GM23248 (cell line): ENCODE data around the gene DRAXIN. TPM values are rescaled to one million over a fixed set of nuclear protein-coding genes. Genes with fewer than 3 reads are reported as not detected.

Source experiments
- DNase-seq: peaks from one replicate; pipeline ENCODE4 v3.0.0-alpha.2; 2015
- H2AFZ ChIP-seq: fragments of 200-600 bp; sonication (generic); 2 replicates; pipeline ENCODE4 v1.6.1; 2016; ENCODE audit warnings: antibody characterized with exemption
- H3F3A ChIP-seq: fragments of 200-600 bp; sonication (generic); 2 replicates; pipeline ENCODE4 v1.6.1; 2016; ENCODE audit warnings: mild to moderate bottlenecking, antibody characterized with exemption, mixed run types; ENCODE audit not compliant: insufficient read depth
- H3K27ac ChIP-seq: fragments of 200-600 bp; sonication (generic); 2 replicates; pipeline ENCODE4 v1.5.1; 2016; ENCODE audit warnings: mild to moderate bottlenecking
- H3K27me3 ChIP-seq: fragments of 200-600 bp; sonication (generic); replicated peaks from 2 replicates; pipeline ENCODE4 v1.6.1; 2016; ENCODE audit warnings: mild to moderate bottlenecking; ENCODE audit not compliant: insufficient read depth
- H3K36me3 ChIP-seq: fragments of 200-600 bp; sonication (generic); 2 replicates; pipeline ENCODE4 v1.6.1; 2016; ENCODE audit warnings: low read depth, mild to moderate bottlenecking
- H3K4me1 ChIP-seq: fragments of 200-600 bp; sonication (generic); 2 replicates; pipeline ENCODE4 v1.6.1; 2016; ENCODE audit warnings: mild to moderate bottlenecking; ENCODE audit not compliant: insufficient read depth
- H3K4me2 ChIP-seq: fragments of 200-600 bp; sonication (generic); one replicate; pipeline ENCODE4 v1.6.1; 2016; ENCODE audit warnings: mild to moderate bottlenecking; ENCODE audit not compliant: unreplicated experiment
- H3K4me3 ChIP-seq: fragments of 200-600 bp; sonication (generic); 2 replicates; pipeline ENCODE4 v1.5.1; 2016; ENCODE audit warnings: mild to moderate bottlenecking
- H3K79me2 ChIP-seq: fragments of 200-600 bp; sonication (generic); 2 replicates; pipeline ENCODE4 v1.6.1; 2016; ENCODE audit warnings: mild to moderate bottlenecking; ENCODE audit not compliant: insufficient read depth
- H3K9ac ChIP-seq: fragments of 200-600 bp; sonication (generic); 2 replicates; pipeline ENCODE4 v1.6.1; 2016; ENCODE audit warnings: mild to moderate bottlenecking
- H3K9me2 ChIP-seq: fragments of 200-600 bp; sonication (generic); 2 replicates; pipeline ENCODE4 v1.6.1; 2016; ENCODE audit warnings: mixed run types, mild to moderate bottlenecking, moderate library complexity; ENCODE audit not compliant: insufficient read depth
- H3K9me3 ChIP-seq: fragments of 200-600 bp; sonication (generic); one replicate; pipeline ENCODE4 v1.6.1; 2017; ENCODE audit warnings: low read depth
- H4K20me1 ChIP-seq: fragments of 200-600 bp; sonication (generic); 2 replicates; pipeline ENCODE4 v1.6.0; 2016; ENCODE audit not compliant: insufficient read depth
- EZH2 ChIP-seq: fragments of 200-600 bp; sonication (generic); IDR thresholded peaks from 2 replicates; pipeline ENCODE4 v1.6.1; 2018; ENCODE audit warnings: antibody characterized with exemption, mild to moderate bottlenecking; ENCODE audit not compliant: insufficient read depth, poor library complexity, severe bottlenecking
- EZH2phosphoT487 ChIP-seq: fragments of 200-600 bp; sonication (generic); IDR thresholded peaks from 2 replicates; pipeline ENCODE4 v1.6.1; 2018; ENCODE audit warnings: antibody characterized with exemption, moderate library complexity, mild to moderate bottlenecking, low read depth; ENCODE audit not compliant: insufficient read depth
- WGBS, 2 experiments: methylation state at CpG; one replicate each; pipeline ENCODE4 v1.1.6; 2015 to 2017; ENCODE audit warnings: low lambda C conversion rate in 2 of 2, low coverage in 1 of 2; ENCODE audit errors: missing lambda C conversion rate in 2 of 2; 5-methylcytosine and 5-hydroxymethylcytosine counted together
- in situ Hi-C: fragments of 300-500 bp; cut with MboI; formaldehyde crosslinking; loops from 2 replicates; pipeline ENCODE4 v1.15.0; 2020
- polyA plus RNA-seq: library from polyadenylated mRNA; unstranded; fragments of >200 nt; fragmentation: Nextera tagmentation; extraction: Ambion mirVana; gene quantifications from 2 replicates; pipeline ENCODE4 v1.2.1, GENCODE V29; 2016
- total RNA-seq: library from RNA; depleted of rRNA; stranded (reverse); fragments of >200 nt; shearing (Covaris generic); gene quantifications from 2 replicates; pipeline ENCODE4 v1.2.3, GENCODE V29; 2014

The DRAXIN gene
- total and polyA plus RNA-seq, 2 experiments from 2014 or later: 0.06 to 0.11 TPM

DNA sequence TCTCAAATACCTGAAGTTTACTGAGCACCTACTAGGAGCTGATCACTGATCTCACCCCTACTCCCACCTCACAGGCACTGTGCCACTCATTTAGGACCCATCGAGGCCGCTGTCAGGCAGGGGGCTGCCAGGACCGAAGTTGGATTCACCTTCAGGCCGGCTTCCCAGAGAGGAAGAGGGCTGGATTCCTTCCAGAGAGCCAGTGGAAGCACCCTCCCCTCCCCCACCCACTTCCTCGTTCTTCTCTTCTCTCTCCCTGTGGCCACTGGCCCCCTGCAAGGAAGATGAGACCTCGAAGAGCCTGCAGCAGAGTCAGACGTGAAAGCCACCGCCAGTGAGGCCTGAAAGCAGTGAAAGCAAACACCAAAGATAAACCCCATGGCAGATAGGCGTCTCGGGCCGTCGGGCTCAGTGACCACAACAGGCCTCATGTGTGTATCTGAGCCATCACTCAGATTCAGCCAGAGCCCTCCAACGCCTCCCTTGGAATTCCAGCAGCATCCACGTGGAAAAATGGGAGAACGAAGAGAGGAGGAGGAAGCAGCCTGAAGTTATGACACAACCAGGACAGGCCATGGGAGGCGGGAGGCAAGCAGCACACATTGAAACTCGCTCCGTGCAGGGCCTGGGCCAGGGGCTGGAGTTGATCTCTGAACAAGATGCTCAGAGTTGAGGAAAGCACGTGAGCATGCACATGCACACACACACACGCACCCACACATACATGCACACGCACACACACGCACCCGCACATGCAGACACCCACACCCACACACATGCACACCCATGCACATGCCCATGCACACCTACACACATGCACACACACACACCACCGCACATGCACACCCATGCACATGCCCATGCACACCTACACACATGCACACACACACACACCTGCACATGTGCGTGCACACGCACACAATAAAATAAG is 38.3 kb downstream of the DRAXIN start:
- Histone ChIP-seq H3K4me2 (peak overlapping the region; percentile 32), H3F3A (0 out of 2 replicates have a peak, but pooled peaks cover 4% of the 10 kb centered on the region), H3K9me3 (no peaks in the 10 kb centered on the region), H3K4me1 (peaks cover 18% of the 10 kb centered on the region), H3K4me3 (no peak overlapping the region), H3K27ac (no peak overlapping the region), H2AFZ (no peak overlapping the region), H4K20me1 (no peaks in the 10 kb centered on the region), H3K36me3 (no peaks in the 10 kb centered on the region), H3K9me2 (no peaks in the 10 kb centered on the region), H3K79me2 (no peaks in the 10 kb centered on the region), H3K27me3 (no peaks in the 10 kb centered on the region), H3K9ac (no peak overlapping the region)
- WGBS, 2 experiments: 64% methylated on average over 25 to 26 of the region's 26 CpGs
- no peak for DNase-seq
- in situ Hi-C loops: no loop called here
- TF ChIP-seq EZH2 (no peak), EZH2phosphoT487 (no peak)

DNA sequence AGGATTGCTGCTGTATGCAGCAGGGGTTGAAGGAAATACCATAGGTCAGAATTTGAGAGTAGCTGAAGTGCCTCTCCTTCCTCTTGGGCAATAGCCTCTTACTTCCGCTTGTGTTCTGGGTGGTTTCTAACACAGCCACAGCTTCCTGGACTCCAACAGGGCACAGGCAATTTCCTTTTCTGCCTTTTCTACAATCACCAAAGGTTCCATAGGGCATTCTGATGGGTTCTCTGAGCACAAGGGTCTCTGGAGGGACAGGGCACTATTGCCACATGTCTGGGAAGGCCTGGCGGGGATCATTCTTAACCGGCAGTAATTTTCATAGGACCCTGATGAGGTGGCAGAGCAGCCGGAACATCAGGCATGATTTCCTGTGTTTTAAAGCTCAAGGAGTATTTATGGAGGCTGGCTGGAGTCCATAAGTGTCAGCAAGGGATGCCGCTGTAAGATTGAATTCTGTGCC is 39.0 kb downstream of the DRAXIN start:
- no peaks in the 10 kb centered on the region for H3K27me3 ChIP-seq
- H3K9ac ChIP-seq: peak overlapping the region; percentile 56
- peak overlapping the region; percentile 32 for H3K4me2 ChIP-seq
- H3K4me3 ChIP-seq: peak overlapping the region; percentile 52
- H3F3A ChIP-seq: peaks cover 8% of the 10 kb centered on the region
- no peaks in the 10 kb centered on the region for H3K36me3 ChIP-seq
- H3K4me1 ChIP-seq: peaks cover 18% of the 10 kb centered on the region
- peak overlapping the region; percentile 50 for H3K27ac ChIP-seq
- TF ChIP-seq EZH2phosphoT487 (no peak), EZH2 (no peak)
- DNase-seq: peak; percentile 77
- no peaks in the 10 kb centered on the region for H3K79me2 ChIP-seq
- 7 to 8% methylated on average over 5 of the region's 5 CpGs for WGBS, 2 experiments
- no peaks in the 10 kb centered on the region for H3K9me2 ChIP-seq
- peak overlapping the region; percentile 92 for H2AFZ ChIP-seq
- no peaks in the 10 kb centered on the region for H3K9me3 ChIP-seq
- H4K20me1 ChIP-seq: no peaks in the 10 kb centered on the region
- in situ Hi-C loops: no loop called here

DNA sequence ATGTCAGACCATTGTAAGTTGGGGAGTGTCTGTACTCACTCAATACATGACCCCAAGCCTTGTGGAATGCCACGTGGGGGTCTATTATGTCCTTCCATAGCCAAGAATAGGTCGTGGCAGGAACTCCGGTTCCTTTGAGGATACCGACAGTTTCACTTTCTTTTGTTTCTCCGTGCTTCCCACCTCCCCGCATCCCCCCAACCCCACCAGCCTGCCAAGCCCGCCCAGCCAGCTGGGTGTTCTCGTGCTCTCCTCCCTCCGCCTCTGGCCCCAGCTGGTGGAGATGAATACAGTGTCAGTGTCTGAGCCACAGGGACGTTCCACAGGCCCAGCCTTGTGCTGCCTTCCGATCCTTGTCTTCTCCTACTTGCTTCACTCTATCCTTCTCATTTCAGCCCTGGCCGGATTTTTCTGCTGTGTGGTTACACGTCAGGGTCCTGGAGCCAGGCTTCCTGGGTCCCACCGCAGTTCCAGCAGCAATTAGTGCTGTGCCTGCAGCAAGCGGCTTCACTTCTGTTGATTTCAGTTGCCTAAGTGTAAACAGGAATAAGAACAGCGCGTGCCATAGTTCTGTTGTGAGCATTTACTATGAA is 40.3 kb downstream of the DRAXIN start:
- H3K4me2 ChIP-seq: peak overlapping the region; percentile 77
- no peaks in the 10 kb centered on the region for H3K27me3 ChIP-seq
- DNase-seq: peak; percentile 83
- peak overlapping the region; percentile 83 for H2AFZ ChIP-seq
- TF ChIP-seq EZH2 (no peak), EZH2phosphoT487 (no peak)
- peak overlapping the region; percentile 65 for H3K27ac ChIP-seq
- peaks cover 18% of the 10 kb centered on the region for H3K4me1 ChIP-seq
- no peaks in the 10 kb centered on the region for H3K9me2 ChIP-seq
- H3K9me3 ChIP-seq: no peaks in the 10 kb centered on the region
- H3K9ac ChIP-seq: peak overlapping the region; percentile 62
- H4K20me1 ChIP-seq: no peaks in the 10 kb centered on the region
- no peaks in the 10 kb centered on the region for H3K36me3 ChIP-seq
- in situ Hi-C loops: no loop called here
- no peaks in the 10 kb centered on the region for H3K79me2 ChIP-seq
- H3K4me3 ChIP-seq: peak overlapping the region; percentile 58
- H3F3A ChIP-seq: peaks cover 10% of the 10 kb centered on the region
- WGBS, 2 experiments: 7 to 11% methylated on average over 15 to 16 of the region's 17 CpGs

DNA sequence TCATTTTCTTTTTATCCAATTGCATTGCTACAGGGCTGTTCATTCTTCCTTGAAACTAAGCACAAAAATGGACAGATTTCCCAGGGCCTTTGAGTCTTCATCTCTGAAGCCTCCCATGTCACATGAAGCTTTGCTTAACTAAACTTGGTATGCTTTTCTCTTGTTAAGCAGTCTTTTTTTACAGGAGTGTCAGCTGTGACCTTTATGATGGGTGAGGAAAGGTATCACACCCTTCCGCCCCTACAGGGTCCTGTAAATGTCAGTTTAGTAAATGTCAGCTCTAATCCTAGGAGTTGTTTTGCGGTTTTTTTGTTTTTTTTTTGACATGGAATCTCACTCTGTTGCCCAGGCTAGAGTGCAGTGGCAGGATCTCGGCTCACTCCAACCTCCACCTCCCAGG is 41.8 kb downstream of the DRAXIN start:
- WGBS, 2 experiments: 95 to 98% methylated on average over 3 of the region's 3 CpGs
- H3K79me2 ChIP-seq: peaks cover 11% of the 10 kb centered on the region
- H3K36me3 ChIP-seq: no peaks in the 10 kb centered on the region
- peaks cover 11% of the 10 kb centered on the region for H3F3A ChIP-seq
- H3K27me3 ChIP-seq: no peaks in the 10 kb centered on the region
- no peak overlapping the region for H3K9ac ChIP-seq
- H3K27ac ChIP-seq: no peak overlapping the region
- TF ChIP-seq EZH2phosphoT487: no peak
- no peak for TF ChIP-seq EZH2
- H3K4me3 ChIP-seq: no peak overlapping the region
- no peaks in the 10 kb centered on the region for H3K9me3 ChIP-seq
- H4K20me1 ChIP-seq: no peaks in the 10 kb centered on the region
- H3K9me2 ChIP-seq: no peaks in the 10 kb centered on the region
- H2AFZ ChIP-seq: no peak overlapping the region
- in situ Hi-C loops: no loop called here
- H3K4me1 ChIP-seq: peaks cover 25% of the 10 kb centered on the region
- no peak for DNase-seq
- no peak overlapping the region for H3K4me2 ChIP-seq
